NCI-H128 (cell line): ENCODE results near the gene SLC25A10.

Experiments
- DNase-seq: peaks from one replicate; lab custom pipeline; 2025; ENCODE audit not compliant: unreplicated experiment; lab: John Stamatoyannopoulos, UW

The SLC25A10 gene

DNA sequence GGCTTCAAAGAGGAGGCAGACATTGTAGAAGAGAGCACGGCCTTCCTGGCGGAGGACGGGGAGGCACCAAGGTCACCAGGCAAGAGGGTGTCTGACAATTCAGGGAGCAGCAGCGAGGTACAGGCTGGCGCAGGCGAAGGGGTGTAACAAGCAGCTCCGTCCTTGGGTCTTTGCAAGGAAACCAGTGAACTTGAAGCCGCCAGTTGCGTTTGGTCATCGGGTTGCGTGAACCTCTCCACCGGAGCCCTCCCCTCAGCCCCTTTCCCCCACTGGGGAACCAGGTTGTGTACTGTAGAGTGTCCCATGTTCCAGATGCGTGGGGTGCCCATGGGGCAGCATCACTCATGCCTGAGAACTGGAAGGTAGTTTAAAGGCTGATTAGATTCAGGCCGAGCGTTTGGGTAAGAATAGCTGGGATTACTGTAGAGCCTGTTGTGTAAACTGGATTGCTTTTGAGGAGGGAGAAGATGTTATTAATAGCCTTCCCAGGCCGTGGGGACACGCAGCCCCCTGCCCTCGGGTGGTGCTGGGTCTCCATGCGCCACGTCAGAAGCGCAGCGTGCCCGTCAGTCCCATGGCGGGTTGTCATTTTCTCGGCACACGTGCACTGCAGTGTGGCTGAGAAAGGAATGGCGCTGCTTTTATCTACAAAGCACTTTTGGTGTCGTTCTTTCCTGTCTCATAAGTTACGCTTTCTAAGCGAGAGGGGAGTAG lies 6.4 kb upstream of the SLC25A10 start:
- no peak for DNase-seq

- DNase-seq = no peak
Measured at GRCh38 chr17:81706232-81706611, 5.9 kb upstream of the SLC25A10 start.

DNA sequence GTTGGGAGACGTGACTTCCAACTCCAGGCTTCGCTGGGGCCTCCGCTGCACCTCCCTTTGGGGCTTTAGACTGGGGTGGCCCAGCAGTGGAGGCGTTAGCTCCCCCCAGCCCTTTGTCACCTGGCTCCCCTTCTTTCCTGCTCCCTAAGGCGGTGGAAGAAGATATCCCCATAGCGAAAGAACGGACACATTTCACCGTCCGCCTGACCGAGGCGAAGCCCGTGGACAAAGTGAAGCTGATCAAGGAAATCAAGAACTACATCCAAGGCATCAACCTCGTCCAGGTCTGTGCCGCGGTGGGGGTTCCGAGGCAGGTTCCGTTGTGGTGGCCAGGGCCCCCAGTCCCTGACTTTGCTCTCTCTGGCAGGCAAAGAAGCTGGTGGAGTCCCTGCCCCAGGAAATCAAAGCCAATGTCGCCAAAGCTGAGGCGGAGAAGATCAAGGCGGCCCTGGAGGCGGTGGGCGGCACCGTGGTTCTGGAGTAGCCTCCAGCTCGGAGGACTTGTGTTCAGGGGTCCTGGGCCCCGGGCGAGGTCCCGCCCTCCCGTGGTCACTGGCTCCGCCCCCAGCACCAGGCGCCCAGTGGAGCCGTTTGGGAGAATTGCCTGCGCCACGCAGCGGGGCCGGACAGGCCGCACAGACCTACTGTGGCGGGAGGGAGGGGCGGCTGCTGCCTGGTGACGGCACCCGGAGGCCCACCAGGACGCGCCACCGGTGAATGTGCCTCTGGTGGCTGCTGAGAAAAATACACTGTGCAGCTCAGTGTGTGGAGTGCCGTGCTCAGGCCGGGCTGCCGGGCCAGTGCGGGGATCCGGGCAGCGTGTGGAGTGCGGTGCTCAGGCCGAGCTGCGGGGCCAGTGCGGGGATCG lies 5.1 kb upstream of the SLC25A10 start:
- no peak for DNase-seq

DNA sequence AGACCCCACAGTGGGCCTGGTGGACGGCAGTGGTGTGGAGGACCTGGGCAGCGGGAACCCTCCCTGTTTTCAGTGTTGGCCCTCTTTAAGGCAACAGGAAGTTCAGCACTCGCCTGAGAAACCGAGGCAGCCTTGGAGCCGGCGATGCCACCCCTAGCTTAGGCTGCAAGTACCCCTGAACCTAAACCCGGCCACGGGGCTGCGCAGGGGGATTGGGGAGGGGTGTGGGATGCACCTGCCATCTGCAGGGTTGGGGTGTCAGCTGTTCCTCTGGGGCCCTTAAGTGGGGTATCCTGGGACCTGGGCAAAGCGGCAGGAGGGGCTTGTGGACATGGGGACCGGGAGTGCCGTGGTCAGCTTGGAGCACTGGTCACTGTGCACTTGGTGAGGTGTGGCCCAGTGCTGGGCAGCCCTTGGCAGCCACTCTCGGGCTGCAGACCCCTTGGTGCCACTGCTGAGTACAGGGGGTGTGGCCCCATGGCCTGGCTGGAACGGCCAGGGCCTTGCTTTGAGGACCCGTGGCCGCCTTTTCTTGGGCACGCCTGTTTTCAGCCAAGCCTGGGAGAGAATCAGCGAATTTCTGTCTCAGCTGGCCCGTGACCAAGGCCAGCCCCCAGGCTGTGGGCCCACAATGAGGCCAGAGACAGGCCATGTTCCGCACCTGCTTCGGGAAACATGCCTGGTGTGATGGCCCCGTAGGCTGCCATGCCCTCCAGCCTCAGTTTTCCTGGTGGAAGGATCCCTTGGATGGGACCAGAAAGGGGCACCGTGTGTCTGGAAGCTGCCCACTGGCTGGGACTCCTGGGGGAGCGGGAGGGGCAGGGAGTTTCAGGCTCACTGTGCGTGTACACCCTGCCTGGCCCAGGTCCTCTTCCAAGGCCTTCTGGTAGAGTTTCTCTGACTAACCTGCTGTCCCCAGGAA lies 4.1 kb upstream of the SLC25A10 start:
- DNase-seq = no peak

DNA sequence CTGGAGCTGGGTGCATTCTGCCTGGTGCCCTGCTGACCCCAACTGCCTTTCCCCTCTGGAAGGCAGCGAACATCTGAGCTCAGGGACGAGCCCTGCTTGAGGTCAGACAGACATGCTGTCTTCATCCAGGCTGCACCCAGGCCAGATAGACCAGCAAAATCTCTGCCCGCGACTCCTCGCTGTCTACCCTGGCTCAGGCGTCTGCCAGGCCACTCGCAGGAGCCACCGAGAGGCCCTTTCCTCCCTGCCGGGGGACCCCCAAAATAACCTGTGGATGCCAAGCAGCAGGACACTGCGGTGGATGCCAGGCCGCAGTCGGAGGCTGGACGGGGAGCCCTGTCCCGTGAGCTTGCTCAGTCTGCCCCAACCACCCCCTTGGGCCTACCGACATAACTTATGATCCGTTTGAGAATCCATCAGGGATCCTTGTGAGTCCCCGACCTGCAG lies 3.3 kb upstream of the SLC25A10 start:
- DNase-seq = no peak

DNA sequence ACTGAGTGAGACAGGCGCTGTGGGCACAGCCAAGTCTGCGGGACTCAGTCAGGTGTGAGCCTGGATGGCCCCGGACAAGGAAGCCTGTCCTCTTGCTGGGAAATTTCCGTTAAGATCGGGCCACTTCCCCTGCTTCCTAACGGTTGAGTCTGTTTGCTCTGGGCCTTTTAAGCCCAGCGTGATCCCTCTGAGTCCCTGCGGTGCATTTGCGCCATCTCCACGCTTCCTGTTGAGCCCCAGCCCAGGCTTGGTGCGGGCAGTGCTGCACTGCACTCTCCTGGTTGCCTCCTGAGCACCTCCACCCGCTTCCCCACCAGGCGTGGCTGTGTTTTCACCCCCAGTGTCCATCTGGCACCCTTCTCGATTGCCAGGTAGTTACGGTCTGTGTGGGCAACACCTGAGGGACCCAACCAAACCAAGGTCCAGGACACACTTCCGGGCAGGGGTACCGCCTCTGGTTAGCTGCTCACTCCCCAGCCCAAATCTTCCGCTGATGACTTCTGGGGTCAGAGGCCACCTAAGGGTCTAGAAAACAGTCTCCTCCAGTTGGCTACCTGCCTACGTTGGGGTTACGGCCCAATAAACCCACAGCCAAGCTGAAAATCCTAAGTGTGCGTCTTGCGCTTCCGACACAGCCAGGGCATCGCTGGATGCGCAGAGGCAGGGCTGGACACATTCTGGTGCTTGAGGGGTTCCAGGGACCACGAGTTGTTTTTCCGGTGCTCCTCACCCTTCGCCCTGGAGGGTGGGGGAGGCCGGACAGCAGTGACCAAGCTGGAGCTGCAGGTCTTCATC lies 1.4 kb upstream of the SLC25A10 start:
- no peak for DNase-seq

- DNase-seq = no peak
Measured at GRCh38 chr17:81712468-81713003, 452 bp downstream of the SLC25A10 start.

DNA sequence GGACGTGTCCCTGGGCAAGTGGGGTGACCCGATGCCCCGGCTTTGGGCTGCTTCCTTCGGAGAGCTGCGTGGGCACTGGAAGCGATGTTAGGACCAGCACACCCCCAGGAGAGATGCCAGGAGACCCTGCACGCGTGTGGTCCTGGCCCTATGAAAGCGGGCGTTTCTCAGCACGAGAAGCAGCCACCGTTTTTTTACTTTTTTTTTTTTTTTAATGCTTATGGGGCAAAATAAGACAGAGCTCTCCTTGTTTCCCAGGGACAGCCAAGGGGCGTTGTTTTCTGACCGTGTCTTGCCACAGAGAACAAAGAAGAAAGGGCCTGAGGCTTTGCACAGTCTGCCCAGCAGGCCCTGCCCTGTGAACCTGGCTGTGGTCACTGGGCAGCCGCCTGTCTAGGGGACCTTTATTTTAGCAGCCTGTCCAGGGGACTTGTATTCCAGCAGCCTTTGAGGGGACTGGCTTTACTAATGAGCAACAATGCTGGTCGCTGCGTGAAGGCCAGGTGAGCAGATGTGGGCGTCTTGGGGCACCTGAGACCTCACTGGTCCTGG lies 996 bp downstream of the SLC25A10 start:
- DNase-seq = no peak

GRCh38 chr17:81713556-81714411 lies 1.7 kb downstream of the SLC25A10 start:
- no peak for DNase-seq

GRCh38 chr17:81714412-81715106 lies 2.5 kb downstream of the SLC25A10 start:
- no peak for DNase-seq

GRCh38 chr17:81715107-81715871 lies 3.2 kb downstream of the SLC25A10 start:
- DNase-seq = no peak

GRCh38 chr17:81715872-81716673 lies 4.0 kb downstream of the SLC25A10 start:
- no peak for DNase-seq

DNA sequence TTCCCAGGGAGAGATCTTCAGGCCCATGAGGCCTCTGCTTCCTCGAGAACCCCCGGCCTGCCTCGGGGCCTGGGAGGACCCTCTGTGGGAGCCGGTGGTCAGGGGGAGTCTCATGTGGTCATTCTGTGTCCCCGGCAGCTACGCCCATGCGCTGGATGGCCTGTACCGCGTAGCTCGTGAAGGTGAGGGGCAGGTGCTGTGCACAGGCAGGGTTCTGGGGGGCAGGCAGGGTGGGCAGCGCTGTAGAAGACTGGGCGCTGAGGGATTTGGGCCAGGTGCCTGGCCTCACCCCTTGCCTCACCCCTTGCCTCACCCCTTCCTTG lies 4.6 kb downstream of the SLC25A10 start:
- no peak for DNase-seq

DNA sequence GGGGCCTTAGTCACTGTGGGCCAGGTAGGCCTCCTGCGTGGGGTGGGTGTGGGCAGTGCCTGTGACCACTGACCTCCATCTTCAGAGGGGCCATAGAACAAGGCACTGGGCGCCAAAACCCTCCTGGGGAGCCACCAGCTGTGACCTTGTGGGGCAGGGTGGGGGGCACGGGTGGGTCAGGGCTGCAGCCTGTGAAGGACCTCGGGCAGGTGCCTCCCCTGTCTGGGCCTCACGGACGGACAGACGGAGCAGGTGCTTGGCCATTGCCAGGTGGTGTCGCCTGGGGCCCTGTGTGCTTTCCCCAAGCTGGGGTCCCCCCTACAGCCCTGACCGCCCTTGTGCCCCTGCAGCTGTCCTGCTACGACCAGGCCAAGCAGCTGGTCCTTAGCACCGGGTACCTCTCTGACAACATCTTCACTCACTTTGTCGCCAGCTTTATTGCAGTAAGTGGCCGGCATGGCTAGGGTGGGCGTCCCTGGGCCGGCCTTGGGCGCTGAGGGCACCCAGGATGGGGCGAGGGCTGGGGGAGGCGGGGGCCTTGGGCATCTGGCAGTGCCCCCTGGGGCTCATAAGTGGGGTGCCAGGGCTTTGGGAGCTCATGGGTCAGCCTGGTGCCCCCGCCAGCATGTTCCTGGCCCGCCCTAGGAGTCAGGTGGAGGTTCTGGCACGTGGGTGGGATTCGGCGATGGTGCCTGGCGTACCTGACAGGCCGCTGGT lies 5.1 kb downstream of the SLC25A10 start:
- DNase-seq = no peak

DNA sequence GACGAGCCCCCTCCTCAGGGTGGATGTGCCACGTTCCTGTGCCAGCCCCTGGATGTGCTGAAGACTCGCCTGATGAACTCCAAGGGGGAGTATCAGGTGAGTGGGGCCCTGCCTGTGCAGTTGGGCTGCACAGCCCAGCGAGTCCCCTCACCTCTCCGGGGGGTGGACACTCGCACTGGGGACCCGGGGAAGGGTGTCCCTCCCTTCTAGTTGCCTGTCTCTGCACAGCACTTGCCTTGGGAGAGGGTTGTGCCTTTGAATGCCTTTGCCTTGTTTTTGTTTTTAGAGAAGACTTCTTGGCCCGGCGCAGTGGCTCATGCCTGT lies 5.6 kb downstream of the SLC25A10 start:
- no peak for DNase-seq

GRCh38 chr17:81719410-81720266 lies 7.6 kb downstream of the SLC25A10 start:
- no peak for DNase-seq
